NCI-H526 treated with DMSO at 0.1 percent for 48 hours (cell line): ENCODE measurements around the gene RAI1.

Experiments used
- DNase-seq: peaks from one replicate; lab custom pipeline; 2025; lab: John Stamatoyannopoulos, UW

RAI1 gene

GRCh38 chr17:17832032-17832363 is 150.7 kb downstream of the RAI1 start:
- DNase-seq: no peak

GRCh38 chr17:17833658-17834357 is 152.6 kb downstream of the RAI1 start:
- DNase-seq: no peak

DNA sequence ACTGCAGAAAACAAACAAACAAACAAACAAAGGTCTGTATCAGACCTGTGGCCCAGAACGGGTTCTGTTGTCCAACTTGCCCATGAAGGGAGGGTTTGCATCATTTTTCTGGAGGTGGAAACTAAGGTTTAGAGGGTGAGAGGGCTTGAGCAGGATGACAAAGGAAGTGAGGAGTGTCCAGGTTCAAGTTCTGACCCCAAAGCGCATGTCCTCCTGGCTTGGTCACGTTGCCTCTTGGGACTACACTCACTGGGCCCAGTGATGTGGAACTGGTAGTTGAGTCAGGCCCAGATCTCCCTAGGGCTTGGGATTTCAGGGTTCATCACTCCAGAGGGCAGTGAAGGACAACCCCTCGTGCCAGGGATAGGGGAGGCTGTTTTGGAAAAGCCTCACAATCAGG is 153.7 kb downstream of the RAI1 start:
- DNase-seq: no peak

DNA sequence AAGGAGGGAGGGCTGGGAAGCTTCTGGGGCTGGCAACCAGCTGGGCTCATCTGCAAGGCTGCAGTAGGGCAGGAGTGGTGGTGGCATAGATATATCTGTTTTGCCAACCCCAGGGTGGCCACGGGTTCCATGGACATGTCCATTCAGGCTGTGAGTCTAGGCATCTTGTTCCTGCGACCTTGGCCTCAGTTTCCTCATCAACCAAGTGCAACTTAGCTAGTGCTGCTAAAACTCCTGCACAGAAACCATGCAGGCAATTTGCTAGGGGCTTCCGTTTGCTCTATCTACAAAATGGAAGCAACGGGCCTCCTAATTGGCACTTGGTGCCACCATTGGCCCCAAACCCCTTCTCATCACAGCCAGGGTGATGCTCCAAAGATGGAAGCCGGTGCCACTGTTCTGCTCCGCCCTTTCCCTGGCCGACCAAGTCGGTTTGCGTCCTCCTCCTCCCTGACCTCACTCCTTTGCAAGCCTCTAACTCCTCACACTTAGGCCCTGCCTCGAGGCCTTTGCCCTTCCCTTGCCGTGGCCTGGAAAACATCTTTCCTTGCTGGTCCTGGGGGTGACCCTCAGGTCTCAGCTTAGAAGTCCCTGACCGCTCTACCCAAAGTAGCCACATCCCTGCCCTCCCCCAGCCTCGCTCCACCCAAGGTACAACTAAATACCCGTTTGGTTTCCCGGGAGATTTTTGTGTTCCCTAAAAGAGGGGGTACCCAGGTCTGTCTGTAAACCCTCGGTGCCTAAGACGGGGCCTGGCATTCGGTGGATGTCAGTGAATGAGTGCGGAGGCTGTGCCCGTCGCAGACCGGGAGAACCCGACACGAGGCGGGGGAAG is 154.4 kb downstream of the RAI1 start:
- no peak for DNase-seq

DNA sequence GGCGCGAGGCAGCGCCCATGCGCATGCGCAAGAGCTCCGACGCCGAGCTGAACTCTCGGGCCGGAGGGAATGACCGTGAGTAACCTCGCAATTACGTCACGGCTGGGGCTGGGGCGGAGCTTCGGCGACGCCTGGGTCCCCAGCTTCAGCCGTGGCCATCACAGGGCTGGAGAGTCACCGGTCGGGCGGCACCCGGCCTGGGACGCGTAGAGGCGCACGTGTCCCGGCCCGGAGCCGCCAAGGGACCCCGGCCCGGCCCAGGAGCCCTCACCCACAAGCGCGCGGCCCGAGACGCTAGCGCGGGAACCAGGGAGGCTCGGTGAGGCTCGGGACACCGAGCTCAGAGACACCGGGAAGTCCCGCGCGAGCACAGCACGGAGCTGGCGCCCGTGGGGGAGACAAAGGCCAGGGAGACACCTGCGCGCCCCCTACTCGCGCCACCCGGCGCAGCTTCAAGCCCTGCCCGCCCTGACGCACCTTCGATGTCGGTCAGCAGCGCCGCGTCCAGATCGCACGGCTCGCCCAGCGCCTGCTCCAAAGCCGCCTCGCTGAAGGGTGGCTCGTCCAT is 155.1 kb downstream of the RAI1 start:
- DNase-seq: peak; percentile 75

GRCh38 chr17:17836818-17837379 is 155.6 kb downstream of the RAI1 start, which contains the start of gene SREBF1:
TSS of gene SREBF1 (minus strand) at chr17:17836986. CDS start at chr17:17836817, 169 bp downstream.
- DNase-seq: no peak

DNA sequence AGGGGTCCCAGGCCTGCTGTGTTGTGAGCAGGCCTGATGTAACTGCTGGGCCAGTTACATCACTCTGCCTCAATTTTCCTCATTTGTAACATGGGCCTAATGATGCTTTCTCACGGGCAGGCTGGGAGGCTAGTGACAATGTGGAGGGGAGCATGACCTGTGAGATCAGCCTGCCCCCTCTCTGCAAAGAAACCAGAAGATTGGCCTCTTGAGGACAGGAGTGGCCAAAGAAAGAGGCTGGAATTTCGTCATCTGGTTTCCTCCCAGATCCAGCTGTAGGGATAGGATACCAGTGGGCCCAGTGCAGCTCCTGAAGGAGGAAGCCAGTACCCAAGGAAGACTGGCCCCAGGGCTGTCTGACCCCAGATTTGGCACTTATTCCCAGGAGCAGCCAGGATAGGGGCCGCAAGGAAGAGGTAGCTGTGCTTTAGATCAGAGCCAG is 156.1 kb downstream of the RAI1 start:
- DNase-seq: no peak

GRCh38 chr17:17837966-17838962 is 157.0 kb downstream of the RAI1 start:
- DNase-seq: no peak

DNA sequence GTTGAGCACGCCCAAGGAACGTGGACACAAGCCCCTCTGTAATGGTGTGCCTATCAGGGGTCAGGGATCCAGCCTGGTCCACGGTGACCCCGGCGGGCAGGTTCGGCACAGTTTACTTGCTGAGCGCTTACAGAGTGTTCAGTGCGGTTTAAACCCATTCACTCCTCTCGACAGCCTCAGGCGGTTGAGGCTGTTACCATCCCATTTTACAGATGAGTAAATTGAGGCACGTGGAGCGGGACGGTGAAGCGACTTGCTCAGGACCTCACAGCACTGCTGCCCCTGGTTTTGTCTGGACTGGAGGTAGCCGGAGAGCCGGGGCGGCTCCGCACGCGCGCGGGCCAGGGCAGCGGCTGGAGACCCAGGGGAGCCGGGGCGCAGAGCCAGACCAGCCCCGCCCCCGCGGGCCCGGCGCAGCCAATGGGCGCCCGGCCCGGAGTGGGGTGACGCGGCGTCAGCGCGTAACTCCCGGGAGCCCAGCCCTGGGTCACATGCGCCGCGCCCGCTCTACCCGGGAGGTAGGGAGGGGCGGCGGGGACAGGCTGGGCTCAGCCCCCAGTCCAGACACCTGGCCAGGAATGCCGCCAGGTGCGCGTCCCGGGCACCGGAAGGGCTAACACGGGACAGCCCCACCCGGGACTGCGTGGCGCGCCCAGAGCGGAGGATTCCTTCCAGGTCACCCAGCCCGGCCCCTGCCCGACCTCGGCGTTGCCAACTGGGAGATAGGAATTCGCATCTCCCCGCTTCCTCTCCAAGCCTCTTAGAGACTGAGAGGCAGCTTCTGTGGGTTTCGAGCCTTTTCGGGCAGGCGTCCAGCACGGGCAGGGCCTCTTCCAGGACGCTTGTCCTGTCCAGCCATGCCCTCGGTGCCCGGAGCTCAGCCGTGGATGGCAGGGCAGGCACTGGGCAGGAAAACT is 158.8 kb downstream of the RAI1 start:
- peak; percentile 56 for DNase-seq

- DNase-seq: no peak
Measured at GRCh38 chr17:17840751-17841591, 159.7 kb downstream of the RAI1 start.

DNA sequence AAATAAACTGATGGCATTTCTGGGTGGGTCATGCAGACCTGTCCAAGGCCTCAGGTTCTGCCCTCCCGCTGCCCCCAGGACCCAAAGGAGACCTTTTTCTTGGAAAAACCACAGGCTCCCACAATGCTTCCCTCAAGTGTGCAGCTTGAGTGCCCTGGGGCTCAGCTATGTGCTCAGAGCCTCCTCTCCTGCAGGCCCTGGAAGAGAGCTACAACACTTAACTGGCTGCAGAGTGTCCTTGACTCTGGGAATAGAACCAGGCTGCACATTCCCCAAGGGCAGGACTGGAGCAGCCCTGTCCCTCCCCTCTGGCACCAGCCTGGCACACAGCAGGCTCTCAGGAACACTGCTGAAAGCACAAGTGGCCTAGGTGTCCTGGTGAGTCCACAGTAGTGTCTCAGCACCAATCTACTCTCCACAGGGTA is 160.4 kb downstream of the RAI1 start:
- DNase-seq: no peak

DNA sequence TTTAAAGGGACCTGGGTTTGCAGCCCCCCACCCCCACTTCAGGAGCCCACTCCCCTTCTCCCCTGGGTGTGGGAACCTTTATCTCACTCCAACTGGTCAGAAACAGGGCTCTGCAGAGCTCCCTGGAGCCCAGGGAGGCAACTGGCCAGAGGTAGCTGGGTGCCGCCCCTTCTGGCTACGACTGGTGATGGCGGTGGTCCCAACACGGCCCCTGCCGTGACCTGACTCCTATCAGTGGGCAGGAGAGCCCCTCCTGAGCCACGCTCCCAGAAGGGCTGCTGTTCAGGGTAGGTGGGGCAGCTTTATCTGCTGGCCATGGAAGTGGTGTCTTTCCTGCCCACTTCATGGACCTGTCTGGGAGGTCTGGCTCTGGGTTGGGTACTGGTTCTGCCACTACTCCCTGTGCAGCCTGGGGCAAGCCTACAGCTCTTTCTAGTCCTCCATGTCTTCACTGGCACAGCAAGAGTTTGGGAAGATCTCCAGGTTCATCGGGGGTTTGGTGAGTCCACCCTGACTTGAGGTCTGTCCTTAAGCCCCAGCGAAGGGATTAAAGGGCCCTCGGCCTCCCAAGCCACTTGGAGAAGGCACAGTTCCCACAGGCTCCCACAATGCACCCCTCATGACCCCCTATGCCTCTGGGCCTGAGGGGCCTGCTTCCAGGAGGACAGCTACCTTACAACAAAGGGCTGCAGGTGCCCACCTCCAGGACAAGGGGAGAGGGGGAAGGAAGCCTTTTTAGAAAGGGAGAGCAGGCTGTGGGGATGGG is 161.0 kb downstream of the RAI1 start:
- no peak for DNase-seq

- DNase-seq: no peak
Measured at GRCh38 chr17:17843096-17843495, 161.8 kb downstream of the RAI1 start.

DNA sequence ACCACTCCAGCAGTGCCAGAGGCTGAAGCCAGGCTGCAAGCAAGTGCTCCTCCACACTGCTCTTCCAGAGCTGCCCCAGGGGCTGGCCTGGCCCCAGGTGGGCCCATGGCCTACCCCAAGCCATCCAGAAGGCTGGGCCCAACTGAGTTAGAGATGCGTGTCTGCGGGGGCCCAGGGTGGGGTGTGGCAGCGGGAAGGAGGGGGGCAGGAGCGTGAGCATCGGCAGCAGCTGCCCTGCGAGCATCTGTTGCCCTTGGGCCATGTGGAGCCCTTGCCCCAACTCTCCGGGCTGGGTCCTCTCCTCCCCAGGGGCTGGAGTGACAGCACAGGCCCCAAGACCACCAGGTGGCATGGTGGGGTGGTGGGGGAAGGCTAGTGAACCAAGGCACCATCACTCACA is 162.8 kb downstream of the RAI1 start:
- DNase-seq: no peak

DNA sequence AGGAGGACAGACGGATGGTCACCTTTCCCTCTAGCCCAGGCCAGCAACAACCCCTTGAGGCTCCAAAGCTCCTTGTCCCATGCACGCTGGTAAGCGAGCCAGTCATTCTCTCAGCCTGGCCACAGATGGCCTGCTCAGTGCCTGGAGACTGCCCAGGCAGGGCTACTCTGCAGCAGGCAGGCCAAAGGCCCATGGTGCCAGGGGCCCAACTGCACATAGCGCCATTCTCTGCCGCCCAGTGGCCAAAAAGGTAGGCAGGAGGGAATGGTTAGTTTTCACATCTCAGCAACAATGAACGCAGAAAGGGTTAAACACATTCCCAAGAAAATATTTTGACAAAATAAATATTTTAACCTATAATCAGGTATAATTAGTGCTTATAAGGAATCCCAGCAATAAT is 163.2 kb downstream of the RAI1 start:
- no peak for DNase-seq

DNA sequence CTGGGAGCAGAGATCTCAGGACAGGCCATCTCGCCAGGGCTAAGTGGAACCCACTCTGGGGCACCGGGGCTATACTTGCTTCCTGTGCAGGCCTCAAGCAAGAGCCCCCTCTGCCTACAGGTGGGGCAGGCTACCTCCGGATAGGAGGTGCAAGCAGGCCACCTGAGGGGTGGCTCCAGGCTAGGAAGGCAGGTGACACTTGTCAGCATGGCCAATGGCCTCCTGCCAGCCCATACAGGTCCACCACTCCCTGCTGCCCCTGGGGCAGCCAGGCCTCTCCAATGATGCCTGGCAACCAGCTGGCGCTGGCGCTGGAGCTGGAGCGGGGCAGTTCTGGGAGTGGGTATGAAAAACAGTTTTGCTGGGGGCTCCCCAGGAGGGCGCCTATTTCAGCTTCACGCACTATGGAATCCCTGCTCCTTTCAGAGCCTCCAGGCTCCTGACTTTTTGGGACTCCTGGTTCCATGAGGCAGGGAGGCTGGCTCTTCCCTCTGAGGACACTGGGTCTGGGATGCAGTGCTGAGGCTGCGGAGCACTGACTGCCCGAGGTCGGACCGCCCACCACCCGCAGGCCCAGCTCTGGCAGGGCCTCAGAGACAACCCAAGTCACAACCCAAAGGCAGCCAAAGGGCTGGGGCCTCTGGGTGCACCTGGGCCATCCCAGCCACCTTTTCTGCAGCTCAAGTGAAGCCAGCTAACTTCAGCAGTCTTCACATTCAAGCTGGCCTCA is 164.0 kb downstream of the RAI1 start:
- DNase-seq: no peak

DNA sequence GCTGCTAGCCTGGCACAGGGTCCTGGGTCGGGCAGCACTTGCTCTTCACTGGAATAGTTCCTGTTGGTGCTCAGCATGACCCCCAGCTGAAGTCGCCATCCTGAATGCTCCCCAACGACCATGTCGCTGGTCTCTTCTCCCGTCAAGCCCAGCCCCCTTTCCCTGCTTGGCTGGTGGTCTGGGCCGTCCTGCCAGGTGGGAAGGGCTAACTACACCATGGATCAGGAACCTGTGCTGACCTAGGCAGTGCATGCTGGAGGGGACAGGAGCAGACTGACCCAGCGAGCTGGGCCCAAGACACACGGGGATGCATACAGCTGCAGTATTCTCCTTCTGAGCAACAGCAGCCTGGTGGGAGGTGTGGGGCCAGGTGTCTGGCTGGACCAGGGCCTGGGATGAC is 164.7 kb downstream of the RAI1 start:
- no peak for DNase-seq

- no peak for DNase-seq
Measured at GRCh38 chr17:17846645-17847044, 165.4 kb downstream of the RAI1 start.
